ENCODE results near the gene WBP2.

Gene WBP2

DNA sequence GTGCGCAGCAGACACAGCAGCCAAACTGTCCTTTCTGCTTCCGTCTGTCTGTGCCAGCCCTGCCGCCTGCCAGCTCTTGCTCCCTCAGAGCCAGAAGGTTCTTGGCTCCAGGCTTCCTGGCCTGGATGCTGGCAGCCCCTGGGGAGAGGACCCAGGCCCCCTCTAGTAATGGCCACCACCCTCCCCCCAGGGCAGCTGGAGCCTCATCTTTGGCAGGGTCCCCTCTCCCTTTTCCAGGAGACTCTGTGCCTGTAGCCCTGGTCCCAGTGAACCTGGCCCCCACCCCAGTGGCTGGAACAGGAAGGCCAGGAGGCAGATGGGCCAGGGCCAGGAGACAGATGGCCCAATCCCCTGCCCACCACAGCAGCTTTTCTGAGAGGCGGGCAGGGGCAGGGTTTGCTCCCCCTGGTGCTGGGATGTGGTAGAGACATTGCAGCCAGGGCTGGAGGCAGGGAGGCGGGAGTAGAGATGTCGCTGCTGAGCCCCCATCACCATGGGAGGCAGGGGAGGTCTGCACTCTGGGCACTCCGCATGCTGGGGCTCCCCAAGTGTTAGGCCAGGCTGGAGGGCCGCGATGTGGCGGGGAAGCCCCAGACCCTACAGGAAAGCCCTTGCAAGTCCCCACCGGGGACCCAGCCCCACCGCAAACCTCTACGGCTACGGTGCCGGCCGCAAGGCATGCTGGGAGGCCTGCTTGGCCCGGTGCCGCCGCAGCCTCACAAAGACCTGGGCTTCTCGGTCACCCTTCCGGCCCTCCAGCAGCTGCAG, 27.6 kb downstream of the WBP2 start:
- peak; percentile 50 for DNase-seq (ENCODE audit: low read depth)

DNA sequence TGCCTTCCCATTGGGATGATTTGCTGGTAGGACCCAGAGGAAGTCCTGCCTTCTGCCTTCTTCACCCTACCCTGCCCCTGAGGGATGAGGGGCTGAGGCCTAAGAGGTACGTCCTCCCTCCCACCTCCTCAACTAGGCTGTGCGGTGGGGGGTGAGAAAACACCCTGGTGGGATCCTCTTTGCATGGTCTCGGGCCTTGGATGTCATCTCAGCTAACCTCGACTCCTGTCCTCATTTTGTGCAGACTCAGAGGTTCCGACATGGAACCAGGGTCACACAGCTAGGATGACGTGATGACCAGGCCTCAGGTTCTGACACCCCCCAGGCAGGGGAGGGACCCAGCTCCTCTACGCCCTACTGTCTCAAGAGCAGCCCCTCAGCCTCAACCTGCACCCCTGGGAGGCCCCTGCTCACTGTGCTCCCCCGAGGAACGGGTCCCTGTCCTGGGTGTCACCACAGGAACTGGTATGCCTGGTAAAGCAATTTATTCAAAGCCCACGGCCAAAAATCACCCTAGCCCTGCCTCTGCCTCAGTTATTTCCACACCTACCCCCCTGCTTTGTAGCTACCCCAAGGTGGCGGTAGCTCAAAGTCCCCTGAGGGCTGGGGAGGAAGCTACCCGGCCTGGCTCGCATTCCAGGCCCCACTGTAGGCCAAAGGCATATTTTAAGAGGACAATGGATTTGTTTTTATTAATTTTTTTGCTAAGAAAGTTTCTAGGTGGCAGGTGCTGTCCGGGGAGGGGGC, 28.4 kb downstream of the WBP2 start:
- DNase-seq (ENCODE audit: low read depth): no peak

DNA sequence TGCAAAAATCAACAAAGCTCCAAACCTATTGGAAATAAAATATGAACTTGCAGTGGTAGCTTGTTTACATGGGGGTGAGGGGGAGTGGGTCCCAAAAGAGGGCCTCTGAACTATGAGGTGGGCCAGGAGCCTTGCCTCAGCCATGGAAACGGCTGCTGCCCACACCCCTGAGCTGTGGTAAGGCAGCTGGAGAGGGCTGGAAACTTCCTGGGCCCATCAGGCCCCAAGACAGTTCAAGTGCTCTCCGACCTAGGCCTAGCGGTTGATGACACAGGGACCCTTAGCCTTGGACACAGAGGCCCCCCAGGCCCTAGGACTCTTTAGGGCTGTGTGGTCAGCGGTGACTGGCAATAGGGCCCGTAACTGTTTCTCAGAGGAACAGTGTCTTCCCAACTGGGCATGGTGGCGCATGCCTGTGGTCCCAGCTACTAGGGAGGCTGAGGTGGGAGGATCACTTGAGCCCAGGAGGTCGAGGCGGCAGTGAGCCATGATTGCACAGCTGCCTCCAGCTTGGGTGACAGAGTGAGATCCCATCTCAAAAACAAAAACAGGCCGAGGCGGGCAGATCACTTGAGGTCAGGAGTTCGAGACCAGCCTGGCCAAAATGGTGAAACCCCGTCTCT, 29.3 kb downstream of the WBP2 start:
- no peak for DNase-seq (ENCODE audit: low read depth)

DNA sequence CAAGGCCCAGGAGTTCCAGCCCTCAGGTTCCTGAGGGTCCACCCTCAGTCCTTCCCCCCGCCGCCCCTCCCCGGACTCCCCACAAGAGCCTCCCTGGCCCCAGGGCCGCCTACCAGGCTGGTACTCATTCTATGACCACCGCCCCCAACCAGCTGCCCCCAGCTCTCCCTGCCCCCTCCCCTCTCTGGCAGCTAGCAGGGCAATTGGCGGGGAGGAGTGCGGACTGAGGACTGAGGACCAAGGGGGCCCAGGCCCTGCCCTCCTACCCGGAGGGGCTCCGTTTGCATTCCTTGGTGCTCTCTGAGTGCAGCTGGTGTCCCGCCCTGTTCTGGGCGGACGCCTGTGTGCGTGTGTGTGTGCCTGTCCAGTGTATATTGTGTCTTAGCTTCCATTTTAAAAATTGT, 30.0 kb downstream of the WBP2 start:
- no peak for DNase-seq (ENCODE audit: low read depth)

DNA sequence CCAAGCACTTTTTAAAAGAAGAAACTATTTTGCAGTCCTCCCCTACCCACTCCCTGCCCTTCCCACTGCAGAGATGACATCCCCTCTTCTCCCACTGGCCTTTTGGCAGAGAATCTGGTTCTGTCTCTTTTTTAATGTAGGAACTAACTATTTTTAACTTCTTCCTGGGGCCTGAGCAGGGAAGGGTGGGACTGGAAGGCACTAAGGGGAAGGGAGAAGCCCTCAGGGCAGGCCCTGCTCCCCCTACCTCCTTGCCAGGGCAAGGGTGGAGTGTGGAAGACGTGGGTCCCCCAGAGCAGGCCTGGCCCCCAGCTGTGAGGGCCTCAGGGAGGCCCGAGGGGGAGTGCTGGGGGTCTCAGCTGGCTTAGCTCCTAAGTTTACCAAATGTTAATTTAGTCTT, 30.5 kb downstream of the WBP2 start:
- DNase-seq (ENCODE audit: low read depth): no peak

DNA sequence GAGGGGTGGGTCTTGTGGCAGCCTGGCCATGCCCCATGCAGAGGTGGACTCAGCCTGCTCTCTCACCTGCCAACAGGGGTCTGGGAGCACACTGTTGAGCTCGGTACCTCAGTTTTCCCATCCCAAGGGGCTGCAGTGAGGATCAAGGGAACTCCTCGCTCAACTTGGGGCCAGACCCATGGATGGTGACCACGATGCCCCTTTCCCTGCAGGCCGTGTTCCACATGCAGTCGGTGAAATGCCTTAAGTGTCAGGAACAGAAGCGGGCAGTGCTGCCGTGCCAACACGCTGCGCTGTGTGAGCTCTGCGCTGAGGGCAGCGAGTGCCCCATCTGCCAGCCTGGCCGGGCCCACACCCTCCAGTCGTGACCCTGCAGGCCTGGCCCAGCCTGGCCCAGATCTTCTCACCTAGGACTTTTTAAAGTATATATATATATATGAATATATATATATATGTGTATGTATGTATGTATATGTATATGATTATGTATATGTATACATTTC, 31.0 kb downstream of the WBP2 start:
- DNase-seq (ENCODE audit: low read depth): no peak

DNA sequence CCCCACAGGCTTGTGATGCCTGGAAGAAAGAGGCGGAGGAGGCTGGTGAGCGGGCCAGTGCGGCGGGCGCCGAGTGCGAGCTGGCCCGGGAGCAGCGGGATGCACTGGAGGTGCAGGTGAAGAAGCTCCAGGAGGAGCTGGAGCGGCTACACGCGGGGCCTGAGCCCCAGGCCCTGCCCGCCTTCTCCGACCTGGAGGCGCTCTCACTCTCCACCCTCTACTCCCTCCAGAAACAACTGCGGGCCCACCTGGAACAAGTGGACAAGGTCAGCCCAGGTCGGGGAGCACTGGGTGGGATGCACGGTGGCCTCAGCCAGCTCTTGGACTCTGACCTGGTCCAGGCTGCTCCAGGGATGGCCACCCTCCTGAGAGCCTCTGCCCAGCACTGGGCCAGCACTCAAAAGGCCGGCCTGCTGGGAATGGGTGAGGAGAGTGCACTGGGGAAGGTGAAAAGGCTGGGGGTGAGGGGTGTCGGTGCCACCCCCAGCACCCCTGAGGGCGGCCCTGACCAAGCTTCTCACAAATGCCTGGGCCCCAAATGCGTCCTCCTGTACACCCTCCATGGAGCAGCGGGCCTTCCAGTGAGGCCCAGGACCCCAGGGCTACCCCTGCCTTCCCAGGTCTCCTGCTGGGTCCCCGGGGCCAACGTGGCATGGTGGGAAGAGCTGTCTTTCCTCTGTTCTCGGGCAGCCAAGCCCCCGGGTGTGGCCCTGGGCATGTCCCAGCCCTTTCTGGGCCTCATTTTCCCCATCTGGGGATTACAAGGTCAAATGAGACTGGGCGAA, 31.7 kb downstream of the WBP2 start:
- DNase-seq (ENCODE audit: low read depth): no peak

DNA sequence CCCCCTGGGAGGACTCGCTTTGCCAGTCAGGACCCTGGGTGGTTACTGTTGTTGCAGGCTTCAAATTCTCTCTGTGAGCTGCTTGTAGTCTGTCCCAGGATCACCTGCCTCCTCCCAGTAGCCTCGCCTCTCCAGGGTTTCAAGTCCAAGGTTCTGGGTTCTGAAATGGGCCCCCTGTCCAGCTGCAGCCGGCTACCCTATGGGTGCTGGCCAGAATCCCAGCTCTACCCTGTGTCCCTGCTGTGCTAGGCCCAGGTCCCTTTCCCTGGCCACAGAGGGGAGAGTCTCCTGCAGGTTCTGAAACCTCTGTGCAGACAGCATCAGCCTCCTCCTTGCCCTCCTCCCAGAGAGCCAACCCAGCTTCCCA, 32.4 kb downstream of the WBP2 start:
- no peak for DNase-seq (ENCODE audit: low read depth)

DNA sequence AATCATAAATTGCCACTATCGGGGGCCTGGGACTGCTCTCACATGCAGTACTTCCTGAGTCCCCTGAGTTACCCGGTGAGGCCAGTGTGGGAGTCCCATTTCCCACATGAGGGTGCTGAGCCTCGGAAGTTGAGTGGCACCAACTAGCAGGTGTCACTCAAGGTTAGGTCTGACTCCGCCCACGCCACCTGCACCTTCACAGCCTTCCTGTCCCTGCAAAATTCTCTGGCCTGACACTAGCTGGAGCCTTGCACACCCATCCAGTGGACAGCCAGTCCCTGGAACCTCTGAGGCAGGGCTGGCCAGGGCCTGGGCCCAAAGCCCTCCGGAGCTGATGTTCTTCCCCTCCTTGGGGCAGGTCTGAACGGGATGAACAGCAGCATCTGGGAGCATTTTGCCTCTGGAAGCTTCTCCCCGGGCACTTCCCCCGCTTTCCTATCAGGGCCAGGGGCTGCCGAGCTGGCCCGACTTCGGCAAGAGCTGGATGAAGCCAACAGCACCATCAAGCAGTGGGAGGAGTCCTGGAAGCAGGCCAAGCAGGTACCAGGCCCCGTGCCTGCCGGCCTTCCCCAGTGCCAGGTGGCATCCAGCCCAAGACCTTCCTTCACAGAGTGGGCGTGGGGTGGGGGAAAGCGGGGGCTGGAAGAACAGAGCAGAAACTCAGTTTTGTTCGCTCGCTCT, 32.9 kb downstream of the WBP2 start:
- no peak for DNase-seq (ENCODE audit: low read depth)

DNA sequence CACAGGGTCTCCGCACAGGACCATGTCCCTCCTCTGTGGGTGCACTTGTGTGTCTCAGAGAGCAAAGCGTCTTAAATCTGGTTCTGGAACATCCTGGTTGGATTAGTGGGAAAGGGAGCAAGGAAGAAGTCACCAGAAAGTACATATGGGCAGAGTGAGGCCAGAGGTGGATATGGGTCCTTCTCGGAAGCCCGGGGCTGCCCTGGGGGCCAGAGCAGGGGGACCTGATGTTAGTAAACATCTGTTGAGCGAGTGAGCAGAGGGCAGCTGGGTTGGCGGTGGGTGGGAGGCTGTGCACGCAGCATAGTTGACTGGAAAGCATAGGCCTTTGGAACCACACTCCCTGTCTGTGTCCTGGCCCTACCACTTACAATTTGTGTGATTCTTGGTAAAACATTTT, 33.6 kb downstream of the WBP2 start:
- no peak for DNase-seq (ENCODE audit: low read depth)

DNA sequence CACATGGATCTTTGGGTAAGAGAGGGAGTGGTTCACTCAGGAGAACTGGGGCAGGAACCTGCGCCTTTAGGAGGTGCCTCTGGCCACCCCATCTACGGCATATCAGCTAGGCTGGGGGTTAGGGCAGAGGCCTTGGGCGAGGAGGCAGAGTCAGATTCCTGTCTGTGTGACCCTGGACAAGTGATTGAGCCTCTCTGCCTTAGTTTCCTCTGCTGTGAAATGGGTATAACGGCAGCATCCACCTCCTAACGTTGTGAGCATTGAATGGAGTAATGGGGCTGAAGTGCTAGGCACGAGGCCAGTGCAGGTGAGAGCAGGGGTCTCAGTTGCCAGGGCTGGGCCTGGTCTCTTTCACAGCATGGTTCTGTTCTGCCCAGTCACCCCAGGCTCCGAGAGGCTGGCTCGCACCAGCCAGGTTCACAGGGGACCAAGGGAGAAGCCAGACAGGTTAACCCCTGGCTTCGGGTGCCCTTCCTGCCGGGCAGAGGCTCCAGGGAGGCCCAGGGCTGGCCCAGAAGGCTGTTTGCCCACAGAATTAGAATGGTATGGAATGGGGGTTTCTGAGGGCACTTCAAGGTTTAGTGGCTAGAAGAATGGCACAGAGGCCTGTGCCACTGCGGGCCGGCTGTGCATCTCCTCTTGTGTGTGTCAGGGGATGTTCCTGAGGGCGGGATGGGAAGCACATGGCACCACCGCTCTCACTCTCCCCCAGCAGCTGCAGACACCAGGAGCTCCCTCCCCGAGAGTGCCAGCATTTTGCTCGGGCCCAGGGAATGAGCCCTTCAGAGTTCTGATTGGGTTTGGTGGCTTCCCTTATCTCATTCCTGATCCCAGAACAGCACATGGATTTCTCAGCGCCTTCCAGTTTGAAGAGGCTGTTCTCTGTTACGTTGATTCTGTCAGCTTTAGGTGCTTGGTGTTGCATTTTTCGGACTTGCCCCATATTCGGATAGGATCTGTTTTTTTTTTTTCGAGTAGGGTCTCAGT, 34.7 kb downstream of the WBP2 start:
- DNase-seq (ENCODE audit: low read depth): no peak

DNA sequence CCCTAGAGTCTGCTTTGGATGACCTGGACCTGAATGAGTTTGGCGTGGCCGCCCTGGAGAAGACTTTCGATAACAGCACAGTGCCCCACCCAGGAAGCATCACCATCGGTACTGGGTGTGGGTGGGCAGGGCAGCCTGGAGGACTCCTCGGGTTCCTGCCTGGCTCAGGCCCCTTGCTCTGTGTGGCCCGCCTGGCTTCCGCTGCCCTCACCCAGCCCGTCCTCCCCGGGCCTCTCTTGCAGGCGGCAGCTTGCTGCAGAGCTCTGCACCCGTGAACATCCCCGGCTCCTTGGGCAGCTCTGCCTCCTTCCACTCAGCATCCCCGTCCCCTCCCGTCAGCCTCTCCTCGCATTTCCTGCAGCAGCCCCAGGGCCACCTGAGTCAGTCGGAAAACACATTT, 35.5 kb downstream of the WBP2 start:
- no peak for DNase-seq (ENCODE audit: low read depth)

DNA sequence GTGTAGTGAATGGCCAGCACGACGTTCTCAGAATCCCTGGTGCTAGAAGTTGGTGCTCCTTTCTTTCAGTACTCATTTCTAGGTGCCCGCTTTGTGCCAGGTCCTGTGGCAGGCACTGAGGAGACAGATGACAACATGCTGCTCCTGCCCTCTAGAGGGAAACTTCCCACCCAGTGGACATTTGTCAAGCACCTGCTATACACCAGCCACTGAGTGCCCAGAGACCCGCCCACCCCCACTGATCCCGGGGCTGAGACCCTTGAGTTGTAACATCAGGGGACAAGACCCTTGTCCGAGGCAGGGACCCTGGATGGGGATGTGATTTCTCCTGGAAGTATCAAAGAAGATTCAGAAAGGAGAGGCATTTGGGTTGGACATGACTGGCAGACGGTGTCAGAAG, 36.0 kb downstream of the WBP2 start:
- DNase-seq (ENCODE audit: low read depth): no peak

DNA sequence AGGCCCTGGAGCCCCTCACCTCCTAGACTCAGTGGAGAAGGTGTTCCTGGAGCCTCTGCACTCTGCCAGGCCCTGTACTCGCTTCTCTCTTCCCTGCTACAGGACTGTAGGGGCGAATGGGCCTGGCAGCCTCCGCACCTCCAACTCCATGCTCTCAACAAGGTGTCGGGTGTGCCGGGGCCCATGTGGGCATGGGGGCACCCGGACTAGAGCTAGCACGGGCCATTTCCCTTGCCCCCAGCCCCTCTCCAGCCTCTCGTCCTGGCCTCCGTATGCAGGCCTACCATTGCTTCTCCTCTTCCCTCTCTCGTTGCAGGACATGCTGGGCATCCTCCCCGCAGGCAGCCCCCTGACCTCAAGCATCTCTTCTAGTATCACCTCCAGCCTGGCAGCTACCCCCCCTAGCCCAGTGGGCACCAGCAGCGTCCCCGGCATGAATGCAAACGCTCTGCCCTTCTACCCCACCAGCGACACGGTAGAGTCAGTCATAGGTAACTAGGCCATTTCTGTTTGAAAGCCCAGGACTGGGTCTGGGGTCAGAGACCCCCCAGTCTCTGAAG, 36.7 kb downstream of the WBP2 start:
- no peak for DNase-seq (ENCODE audit: low read depth)

DNA sequence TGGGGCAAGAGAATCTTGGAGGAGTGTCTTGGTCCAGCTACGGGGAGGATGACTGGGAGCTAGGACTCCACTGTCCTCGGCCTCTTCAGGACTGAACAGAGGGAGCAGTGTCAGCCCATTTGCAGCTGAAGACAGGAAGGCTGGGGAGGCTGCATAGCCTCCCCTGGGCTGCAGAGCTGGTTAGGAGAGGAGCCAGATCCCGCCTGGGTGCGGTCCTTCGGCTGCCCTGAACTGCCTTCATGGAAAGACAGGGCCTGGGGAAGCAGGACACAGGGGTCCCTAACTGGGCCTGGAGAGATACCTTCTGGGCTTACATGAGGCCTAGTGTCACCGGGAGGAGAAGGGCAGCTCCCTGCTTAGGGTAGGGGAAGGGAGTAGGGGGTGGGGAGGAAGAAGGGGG, 37.6 kb downstream of the WBP2 start:
- DNase-seq (ENCODE audit: low read depth): no peak

DNA sequence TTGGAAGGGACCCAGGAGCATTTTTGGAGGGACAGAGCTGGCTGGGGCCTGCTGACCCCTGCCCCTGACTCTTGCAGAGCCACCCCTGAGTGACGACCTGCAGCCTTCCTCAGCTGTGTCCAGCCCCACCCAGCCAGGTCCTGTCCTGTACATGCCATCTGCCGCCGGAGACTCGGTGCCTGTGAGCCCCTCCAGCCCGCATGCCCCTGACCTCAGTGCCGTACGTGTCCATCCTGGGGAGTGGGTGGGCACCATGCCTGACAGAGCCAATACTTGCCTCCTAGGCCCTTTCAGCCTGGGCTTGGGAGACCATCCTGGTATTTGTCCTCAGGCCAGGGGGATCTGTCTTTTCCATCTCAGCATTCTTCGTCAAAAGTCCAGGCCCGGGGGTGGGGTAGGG, 38.4 kb downstream of the WBP2 start:
- no peak for DNase-seq (ENCODE audit: low read depth)

DNA sequence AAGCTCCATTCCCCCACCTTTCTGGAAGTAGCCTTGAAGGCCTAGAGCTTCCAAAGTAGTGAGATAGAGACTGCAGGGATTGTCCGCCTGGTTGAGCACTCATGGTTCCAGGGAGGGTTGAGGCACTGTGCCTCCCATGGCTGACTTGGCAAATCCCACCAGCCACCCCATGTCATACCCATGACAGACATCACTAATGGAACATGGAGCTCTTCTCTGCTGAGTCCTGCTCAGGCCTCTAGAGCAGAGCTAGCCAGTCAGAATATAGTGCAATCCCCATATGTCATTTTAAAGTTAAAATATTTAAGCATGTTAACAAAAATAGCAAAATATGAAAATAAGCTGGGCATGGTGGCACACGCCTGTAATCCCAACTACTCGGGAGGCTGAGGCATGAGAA, 39.7 kb downstream of the WBP2 start:
- DNase-seq (ENCODE audit: low read depth): no peak

DNA sequence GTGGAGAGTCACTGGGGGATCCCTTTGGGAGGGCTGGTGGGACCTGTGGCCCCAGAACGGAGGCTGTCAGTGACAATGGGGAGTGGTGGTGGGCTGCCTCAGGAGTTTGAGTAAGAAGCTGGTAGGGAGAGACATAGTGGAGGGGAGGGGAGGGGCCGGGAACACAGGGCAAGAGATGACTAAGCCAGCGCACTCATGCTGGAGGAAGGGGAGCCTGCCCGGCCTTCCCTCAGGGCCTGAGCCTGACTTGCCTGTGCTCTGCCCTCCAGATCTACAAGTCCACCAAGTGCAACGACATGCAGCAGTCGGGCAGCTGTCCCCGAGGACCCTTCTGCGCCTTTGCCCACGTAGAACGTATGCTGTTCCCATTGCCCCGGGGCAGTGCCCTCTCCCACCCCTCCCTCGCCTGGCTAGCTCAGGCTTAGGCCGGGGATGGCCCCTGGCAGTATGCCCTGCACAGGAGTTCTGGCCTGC, 40.2 kb downstream of the WBP2 start:
- no peak for DNase-seq (ENCODE audit: low read depth)

DNA sequence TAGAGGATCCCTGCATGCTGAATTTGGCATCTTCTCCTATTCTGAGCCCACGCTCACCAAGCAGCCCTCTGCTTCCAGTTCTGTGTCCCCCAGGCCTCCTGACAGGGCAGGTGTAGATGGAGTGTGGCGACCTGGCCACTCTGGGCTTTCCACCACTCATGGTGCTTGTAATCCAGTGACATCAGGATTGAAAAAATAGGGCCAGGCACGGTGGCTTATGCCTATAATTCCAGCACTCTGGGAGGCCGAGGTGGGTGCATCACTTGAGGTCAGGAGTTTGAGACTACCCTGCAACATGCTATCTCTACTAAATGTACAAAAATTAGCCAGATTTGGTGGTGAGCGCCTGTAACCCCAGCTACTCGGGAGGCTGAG, 41.1 kb downstream of the WBP2 start:
- no peak for DNase-seq (ENCODE audit: low read depth)

All from stimulated activated CD8-positive, alpha-beta memory T cell treated with anti-CD3 and anti-CD28 coated beads, Interleukin-12 subunit alpha, Interleukin-12 subunit beta, amount 100 ng/mL, for 4 hours (primary cell).